Fibroblast of peridontal ligament (primary cell): ENCODE measurements around the gene ZRSR2.
A peak's percentile ranks its signal among the peaks of the same experiment; 100 is the strongest.

Source experiments
- DNase-seq: peaks from one replicate; pipeline ENCODE4 v3.0.0-alpha.2; 2010; ENCODE audit errors: extremely low read depth

ZRSR2 gene

DNA sequence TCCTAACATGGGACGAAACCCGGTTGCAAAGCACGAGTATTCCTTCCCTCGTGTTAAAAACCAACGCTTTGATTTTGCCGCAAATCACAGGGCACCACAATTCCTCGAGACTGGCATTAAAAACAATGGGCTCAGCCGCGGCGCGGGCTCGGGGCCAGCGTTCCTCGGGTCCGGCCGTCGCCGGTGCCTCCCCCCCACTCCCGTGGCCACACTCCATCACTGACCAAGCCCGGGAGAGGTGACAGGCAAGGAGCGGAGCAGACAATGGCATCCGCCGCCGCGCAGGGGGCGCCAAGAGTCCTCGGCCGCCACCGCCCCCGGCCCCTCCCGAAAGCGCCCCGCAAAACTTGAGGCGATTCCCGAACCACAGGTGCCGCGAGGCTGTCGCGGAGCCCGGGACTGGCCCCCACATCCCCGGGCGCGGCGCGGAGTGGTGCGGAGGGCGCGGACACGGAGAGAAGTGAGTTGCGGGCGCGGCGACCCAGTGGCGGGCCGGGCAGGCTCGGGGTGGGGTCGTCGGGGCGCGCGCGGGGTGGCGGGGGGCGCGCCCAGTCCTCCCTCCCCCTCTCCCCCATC is 63.9 kb downstream of the ZRSR2 start:
- DNase-seq: peak; percentile 11

DNA sequence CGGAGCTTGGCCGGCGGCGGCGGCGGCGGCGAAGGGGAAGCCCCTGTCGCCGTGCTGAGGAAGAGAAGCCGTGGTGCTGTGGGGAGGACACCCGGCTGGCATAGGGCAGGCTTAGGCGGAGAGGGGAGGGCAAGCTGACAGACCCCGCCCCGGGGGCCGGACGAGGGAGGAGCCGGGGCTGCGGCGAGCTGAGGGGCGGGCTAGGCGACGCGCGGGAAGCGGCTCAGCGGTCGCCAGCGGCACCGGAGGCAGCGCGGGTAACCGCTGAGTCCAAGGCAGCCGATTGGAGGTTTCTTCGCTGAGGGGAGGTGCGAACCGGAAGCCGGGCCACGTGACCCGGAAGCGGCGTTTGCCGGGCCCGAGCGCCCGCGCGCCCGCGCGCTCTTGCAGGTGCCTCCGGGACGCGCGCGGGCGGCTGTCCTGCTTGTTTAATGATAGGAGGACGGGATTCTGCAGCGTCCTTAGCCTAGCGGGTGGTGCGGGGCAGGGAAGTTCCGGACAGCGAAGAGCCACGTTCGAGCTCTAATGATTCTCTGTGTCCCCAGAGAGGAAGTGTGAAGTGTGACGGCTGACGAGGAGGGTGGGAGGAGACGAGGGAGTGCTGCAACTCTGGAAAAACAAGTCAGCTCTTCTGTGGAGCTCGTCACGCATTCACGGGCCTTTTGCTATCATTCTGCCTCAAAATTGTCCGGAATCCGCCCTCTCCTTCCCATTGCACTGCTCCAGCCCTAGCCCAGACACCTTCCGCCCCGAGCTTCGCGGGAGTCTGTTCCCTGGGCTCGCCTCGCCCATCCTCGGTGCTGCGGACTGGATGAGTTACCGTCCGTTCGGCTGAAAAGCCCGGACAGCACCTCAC is 64.7 kb downstream of the ZRSR2 start, which contains the start of gene AP1S2:
AP1S2 (minus strand) TSS at position 102 of the 856 bp plus-strand sequence. CDS start 2,289 bp downstream, outside the sequence.
- peak; percentile 79 for DNase-seq

DNA sequence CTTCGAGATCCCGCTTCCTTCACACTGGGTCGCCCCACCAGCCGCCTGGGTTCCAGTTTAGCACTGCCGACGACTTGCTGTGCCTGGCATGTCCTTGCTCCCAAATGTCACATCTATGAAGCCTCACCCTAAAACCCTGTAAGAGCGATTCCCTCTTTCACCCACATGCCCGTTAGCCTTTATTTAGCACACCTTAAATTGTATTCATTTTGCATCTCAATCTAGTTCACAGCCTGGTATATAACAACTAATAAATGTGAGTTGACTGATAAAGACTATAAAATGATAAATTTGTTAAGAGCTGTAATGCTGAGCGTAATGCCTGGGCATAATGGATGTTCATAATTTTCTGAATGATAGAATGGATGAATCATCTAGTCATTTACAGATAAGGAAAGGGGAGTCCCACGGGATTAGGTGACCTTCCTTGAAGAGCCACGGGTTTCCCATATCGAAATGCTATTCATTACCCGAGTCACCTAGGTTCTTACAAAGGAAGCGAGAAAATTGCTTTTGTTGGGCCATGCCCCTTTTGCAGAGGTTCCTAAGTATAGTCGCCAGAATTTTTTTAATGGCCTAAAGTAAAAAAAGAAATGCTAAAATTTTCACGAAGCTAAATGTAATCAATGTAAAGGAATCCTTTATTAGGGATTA is 65.4 kb downstream of the ZRSR2 start:
- DNase-seq: no peak

DNA sequence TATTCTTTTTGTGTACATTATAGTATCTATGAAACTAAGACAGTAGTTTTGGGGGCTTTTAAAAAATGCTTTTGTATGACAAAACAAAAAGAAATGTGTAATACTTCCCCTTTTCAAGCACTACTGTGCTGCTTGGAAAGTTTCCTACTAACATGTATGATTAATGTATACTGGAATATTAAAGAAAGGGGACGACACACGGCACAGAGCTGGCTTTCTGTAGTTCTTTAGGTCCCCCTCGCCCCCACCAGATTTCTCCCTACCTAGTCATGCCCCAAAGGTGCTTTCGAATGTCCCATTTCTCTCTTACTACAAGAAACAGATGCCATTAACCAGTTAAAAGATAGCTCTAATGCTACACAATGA is 65.9 kb downstream of the ZRSR2 start:
- DNase-seq: no peak

DNA sequence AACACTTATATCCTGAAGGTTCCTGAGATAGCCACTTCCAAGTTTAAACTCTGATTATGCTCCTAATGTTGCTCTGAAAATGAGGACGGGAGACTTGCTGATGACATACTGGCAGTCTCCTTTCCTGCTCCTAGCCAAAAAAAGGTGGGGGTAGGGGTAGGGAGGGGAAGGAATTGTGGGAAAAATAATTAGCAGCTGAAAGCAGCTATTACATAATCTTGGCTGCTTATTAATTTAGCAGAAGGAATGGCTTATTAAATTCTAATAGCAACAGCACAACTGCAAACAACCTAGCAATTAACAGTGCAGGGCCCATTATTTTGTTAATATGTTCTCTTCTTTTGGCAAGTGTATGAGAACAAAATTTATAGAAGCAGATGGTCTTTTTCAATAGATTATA is 66.4 kb downstream of the ZRSR2 start:
- DNase-seq: no peak

DNA sequence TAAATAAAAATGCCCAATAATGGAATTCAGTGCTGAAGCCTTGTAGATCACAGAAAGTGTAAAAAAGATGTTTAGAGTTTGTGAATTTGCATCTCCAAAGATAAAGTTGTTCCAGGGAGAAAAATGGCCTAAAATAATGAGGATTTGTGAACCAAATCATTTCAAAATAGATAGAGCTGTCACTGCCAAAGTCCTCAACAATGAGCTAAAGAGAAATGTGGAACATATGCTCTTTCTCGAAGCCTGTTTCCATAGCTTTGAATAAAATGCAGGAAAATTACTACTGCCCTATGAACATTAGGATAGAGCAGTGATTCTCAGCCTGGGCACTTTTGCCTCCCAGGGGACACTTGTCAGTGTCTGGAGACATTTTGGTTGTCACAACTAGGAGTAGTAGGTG is 67.8 kb downstream of the ZRSR2 start:
- DNase-seq: no peak

DNA sequence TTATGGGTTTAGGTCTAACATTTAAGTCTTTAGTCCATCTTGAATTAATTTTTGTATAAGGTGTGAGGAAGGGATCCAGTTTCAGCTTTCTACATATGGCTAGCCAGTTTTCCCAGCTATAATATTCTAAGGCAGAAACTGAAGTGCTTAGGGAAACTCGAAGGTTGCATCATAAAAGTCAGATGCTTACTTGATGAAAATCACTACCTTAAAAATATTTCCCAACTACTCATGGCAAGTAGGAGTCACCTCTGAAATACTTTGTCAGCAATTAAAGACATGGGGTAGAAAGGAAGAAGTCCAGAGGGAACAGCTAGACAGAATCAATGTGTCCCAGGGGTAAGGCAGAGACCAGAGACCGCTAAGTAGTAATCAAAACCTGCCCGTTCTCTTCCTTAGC is 70.6 kb downstream of the ZRSR2 start:
- no peak for DNase-seq

DNA sequence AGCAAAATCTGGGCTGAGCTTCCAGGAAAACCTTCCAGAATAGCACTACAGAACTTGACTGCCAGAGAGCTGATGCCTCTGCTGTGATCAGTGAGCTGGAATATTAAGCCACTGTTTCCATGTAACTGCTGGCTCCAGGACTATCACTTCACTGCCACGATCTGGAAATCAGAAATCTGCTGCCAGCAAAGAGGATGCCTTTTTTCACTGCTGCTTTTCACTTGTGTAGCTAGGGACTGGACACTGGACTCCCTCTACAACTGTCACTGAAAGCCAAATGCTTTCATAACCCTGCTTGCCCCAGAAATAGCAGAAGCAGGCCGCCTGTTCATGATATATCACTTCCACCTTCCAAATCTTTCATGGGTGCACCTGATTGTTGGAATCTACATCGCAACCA is 73.7 kb downstream of the ZRSR2 start:
- DNase-seq: no peak

DNA sequence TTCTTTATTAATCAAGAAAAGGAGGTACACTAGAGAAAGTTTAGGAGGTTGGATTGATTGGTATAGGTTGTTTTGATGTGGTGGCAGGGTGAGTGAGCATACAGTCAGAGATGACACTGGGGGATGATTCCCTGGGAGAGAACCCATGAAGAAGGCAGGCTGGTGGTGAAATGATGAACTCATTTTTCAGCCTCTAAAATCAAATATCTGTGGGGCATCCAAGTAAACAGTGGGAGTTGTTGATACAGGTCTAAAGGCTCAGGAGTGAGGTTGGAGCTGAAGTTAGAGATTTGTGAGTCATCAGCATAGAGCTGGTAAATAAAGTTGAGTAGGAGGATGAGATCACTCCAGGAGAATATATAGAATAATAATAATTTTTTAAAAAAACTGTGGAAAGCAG is 74.3 kb downstream of the ZRSR2 start:
- DNase-seq: no peak

DNA sequence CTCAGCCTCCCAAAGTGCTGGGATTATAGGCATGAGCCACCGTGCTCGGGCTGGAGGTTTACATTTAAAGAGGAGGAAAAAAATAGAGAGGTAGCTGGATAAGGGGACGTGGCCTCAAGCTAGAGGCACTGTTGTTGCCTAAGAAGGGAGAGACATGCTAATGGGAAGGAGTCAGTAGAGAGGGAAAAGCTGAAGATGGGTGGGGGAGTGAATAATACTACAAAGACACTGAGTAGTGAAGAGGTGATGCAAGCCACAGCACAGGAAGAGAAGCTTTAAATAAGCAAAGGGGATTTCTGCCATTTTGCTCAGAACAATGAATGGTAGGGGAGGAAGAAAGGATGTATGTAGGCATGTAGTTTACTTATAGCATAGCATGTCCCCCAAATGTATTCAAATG is 75.9 kb downstream of the ZRSR2 start:
- no peak for DNase-seq

DNA sequence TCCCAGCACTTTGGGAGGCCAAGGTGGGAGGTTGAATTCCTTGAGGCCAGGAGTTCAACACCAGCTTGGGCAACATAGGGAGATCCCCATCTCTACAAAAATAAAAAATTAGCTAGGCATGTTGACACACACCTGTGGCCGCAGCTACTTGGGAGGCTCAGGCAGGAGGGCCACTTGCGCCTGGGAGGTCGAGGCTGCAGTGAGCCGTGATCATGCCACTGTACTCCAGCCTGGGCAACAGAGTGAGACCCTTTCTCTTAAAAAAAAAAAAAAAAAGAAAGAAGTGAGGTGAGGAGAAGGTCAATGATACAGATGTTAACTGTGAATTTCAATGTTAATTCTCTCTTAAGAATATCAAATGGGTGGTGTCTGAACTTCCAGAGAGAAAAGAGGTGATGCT is 79.4 kb downstream of the ZRSR2 start:
- DNase-seq: no peak

DNA sequence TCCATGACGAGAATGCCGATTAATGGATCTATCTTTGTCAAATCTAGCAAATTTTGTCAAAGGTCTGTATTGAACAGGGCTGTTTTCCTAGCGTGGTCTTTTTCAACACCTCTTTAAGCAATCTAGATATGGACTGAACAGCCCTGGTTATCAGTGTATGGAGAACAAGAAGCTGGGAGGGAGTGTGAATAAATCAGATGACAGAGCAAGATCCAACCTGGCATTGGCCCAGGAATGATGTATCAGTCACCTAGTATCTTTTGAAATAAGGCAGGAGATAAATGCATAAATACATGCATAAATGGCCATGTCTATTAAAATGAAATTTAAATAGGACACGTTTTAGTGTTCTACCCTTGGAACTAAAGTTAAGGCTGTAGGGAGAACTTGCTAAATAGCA is 80.0 kb downstream of the ZRSR2 start:
- DNase-seq: no peak
